Uterus (tissue), 4 donors: ENCODE results near the gene ZP1. TPM values are rescaled to one million over a fixed set of nuclear protein-coding genes. Genes with fewer than 3 reads are reported as not detected.

Experiments
- DNase-seq, 2 donors: peaks; one replicate each; pipeline ENCODE4 v3.0.0-alpha.2; 2019 to 2020
- H3K27ac ChIP-seq, 2 donors: fragments of 200-600 bp; sonication (generic); 1 replicate in 1 of 2; 2 replicates in 1 of 2; pipeline ENCODE4 v1.5.1; 2016 to 2018
- H3K27me3 ChIP-seq, 2 donors: fragments of 200-600 bp; sonication (generic); one replicate each; pipeline ENCODE4 v1.5.1; 2018 to 2019; ENCODE audit warnings: control low read depth in 1 of 2
- H3K36me3 ChIP-seq, 2 donors: fragments of 200-600 bp; sonication (generic); one replicate each; pipeline ENCODE4 v1.5.1; 2019; ENCODE audit warnings: control low read depth in 1 of 2
- H3K4me1 ChIP-seq, 2 donors: fragments of 200-600 bp; sonication (generic); one replicate each; pipeline ENCODE4 v1.5.1; 2018 to 2019; ENCODE audit warnings: control low read depth in 1 of 2
- H3K4me3 ChIP-seq, 2 donors: fragments of 200-600 bp; sonication (generic); 1 replicate in 1 of 2; 2 replicates in 1 of 2; pipeline ENCODE4 v1.5.1; 2018 to 2019; ENCODE audit warnings: mild to moderate bottlenecking in 1 of 2
- H3K9me3 ChIP-seq, 2 donors: fragments of 200-600 bp; sonication (generic); one replicate each; pipeline ENCODE4 v1.5.1; 2019; ENCODE audit warnings: control low read depth in 1 of 2
- CTCF ChIP-seq, 4 experiments: fragments of 200-600 bp in 2 of 4; fragments of 450-650 bp in 2 of 4; sonication (generic) in 2 of 4; IDR thresholded peaks; one replicate each; pipeline ENCODE4 v1.5.1; 2016 to 2019; ENCODE audit warnings: antibody characterized with exemption in 4 of 4, mild to moderate bottlenecking in 2 of 4, moderate library complexity in 1 of 4
- POLR2A ChIP-seq, 2 donors: fragments of 450-650 bp; IDR thresholded peaks; one replicate each; pipeline ENCODE4 v1.6.1; 2016; ENCODE audit warnings: antibody characterized with exemption in 2 of 2, mild to moderate bottlenecking in 1 of 2, moderate library complexity in 1 of 2
- intact Hi-C: fragments of 100-400 bp; cut with DNase I; formaldehyde crosslinking; loops from one replicate; pipeline ENCODE4 v1.15.1; 2023; ENCODE audit warnings: low total_unique reads
- total RNA-seq, 4 donors: library from RNA; depleted of rRNA in 3 of 4; stranded (reverse); fragments of >200 nt in 3 of 4; gene quantifications; one replicate each; pipeline versions ENCODE4 v1.1.0 to v1.2.4, GENCODE V29; 2014 to 2023
- donor health status: DM: yes; HTN: yes; CAD: no.

The ZP1 gene
- total RNA-seq, 4 donors from 2014 or later, result not detected

- Histone ChIP-seq H3K27ac (no peak overlapping the region), H3K9me3 (no peaks in the 10 kb centered on the region), H3K4me3 (no peak overlapping the region), H3K27me3 (no peaks in the 10 kb centered on the region), H3K4me1 (peaks cover 17 to 18% of the 10 kb centered on the region in 2 donors), H3K36me3 (no peaks in the 10 kb centered on the region)
- intact Hi-C loops, result no loop called here
- no peak for DNase-seq
- no peak for TF ChIP-seq POLR2A (IDR thresholded peaks at IDR 0.05)
- no peak for TF ChIP-seq CTCF (IDR thresholded peaks at IDR 0.05)
These were observed 52.0 kb downstream of the ZP1 start for GRCh38 chr11:60919320-60919719.

- no peaks in the 10 kb centered on the region for H3K9me3 ChIP-seq
- no peak for DNase-seq
- intact Hi-C loops, result no loop called here
- no peak for TF ChIP-seq POLR2A (IDR thresholded peaks at IDR 0.05)
- H3K4me1 ChIP-seq, result peaks cover 17 to 24% of the 10 kb centered on the region in 2 donors
- no peaks in the 10 kb centered on the region for H3K36me3 ChIP-seq
- no peak overlapping the region for H3K4me3 ChIP-seq
- no peaks in the 10 kb centered on the region for H3K27me3 ChIP-seq
- no peak overlapping the region for H3K27ac ChIP-seq
These were observed 52.6 kb downstream of the ZP1 start for GRCh38 chr11:60919956-60920355.

DNA sequence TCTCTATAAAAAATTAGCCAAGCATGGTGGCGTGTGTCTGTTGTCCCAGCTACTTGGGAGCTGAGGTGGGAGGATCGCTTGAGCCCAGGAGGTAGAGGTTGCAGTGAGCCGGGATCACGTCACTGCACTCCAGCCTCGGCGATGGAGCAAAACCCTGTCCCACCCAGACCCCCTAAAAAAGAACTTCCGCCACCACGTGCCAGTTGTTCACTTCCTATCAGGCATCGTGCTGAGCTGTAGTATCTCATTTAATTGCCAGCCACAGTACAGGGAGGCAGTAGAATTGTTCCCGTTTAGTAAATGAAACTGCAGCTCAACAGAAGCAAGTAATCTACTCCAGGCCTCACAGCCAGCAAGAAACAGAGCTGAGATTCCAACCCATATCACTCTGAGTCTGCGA, 53.9 kb downstream of the ZP1 start:
- DNase-seq, result no peak
- no peaks in the 10 kb centered on the region for H3K27me3 ChIP-seq
- TF ChIP-seq POLR2A (IDR thresholded peaks at IDR 0.05), result no peak
- peaks cover 13 to 28% of the 10 kb centered on the region in 2 donors for H3K4me1 ChIP-seq
- intact Hi-C loops, result no loop called here
- no peak overlapping the region for H3K4me3 ChIP-seq
- H3K9me3 ChIP-seq, result no peaks in the 10 kb centered on the region
- no peaks in the 10 kb centered on the region for H3K36me3 ChIP-seq
- H3K27ac ChIP-seq, result no peak overlapping the region

GRCh38 chr11:60921777-60922335, 54.5 kb downstream of the ZP1 start:
- no peaks in the 10 kb centered on the region for H3K27me3 ChIP-seq
- no peak overlapping the region for H3K4me3 ChIP-seq
- H3K9me3 ChIP-seq, result no peaks in the 10 kb centered on the region
- peaks cover 8 to 23% of the 10 kb centered on the region in 2 donors for H3K4me1 ChIP-seq
- TF ChIP-seq CTCF (IDR thresholded peaks at IDR 0.05) (no peak), POLR2A (IDR thresholded peaks at IDR 0.05) (no peak)
- intact Hi-C loops, result no loop called here
- H3K36me3 ChIP-seq, result no peaks in the 10 kb centered on the region
- H3K27ac ChIP-seq, result no peak overlapping the region
- DNase-seq, result no peak

DNA sequence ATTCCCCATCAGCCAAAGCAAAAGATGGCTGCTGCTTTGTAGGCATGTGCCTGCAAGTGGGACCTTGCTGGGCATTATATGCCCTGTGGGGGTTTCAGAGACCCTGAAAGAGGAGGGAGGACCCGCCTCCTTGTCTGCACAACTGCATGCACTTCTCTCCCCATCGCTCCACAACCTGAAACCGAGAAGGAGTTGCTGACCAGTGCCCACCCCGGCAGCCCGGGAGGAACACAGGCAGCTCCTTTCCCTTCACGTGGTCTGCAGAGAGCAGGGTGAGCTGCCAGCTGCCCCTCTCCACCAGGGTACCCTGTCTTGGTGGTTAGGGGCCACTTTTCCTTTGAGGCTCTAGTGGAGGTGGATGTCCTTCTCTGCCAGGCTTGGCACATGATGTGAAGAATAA, 55.6 kb downstream of the ZP1 start:
- Histone ChIP-seq H3K9me3 (no peaks in the 10 kb centered on the region), H3K36me3 (no peaks in the 10 kb centered on the region), H3K4me3 (no peak overlapping the region), H3K4me1 (peaks cover 0 to 21% of the 10 kb centered on the region in 2 donors), H3K27me3 (no peaks in the 10 kb centered on the region), H3K27ac (no peak overlapping the region)
- intact Hi-C loops, result no loop called here
- no peak for DNase-seq
- TF ChIP-seq POLR2A (IDR thresholded peaks at IDR 0.05), result no peak
- no peak for TF ChIP-seq CTCF (IDR thresholded peaks at IDR 0.05)

DNA sequence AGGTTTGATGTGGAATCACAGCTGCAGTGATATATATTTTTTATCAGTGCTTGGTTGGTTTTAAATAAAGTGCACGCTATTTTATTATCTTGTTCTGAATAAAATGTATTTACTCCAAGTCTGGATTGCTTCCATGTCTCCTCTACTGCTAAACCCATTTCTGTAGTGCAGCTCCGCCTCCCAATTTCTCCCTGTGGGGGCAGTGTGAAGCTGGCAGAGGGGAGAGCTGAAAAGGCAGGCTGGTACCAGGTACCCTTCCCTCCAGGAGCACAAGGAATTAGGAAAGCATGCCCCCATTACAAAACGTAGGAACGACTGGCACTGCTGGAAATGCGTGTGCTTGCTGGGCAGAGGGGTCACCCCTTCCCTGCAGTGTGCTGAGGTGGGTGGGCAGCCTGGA, 56.0 kb downstream of the ZP1 start:
- H3K9me3 ChIP-seq, result no peaks in the 10 kb centered on the region
- H3K36me3 ChIP-seq, result no peaks in the 10 kb centered on the region
- no peak for DNase-seq
- TF ChIP-seq CTCF (IDR thresholded peaks at IDR 0.05) (no peak), POLR2A (IDR thresholded peaks at IDR 0.05) (no peak)
- H3K27ac ChIP-seq, result no peak overlapping the region
- no peak overlapping the region for H3K4me3 ChIP-seq
- intact Hi-C loops, result no loop called here
- no peaks in the 10 kb centered on the region for H3K27me3 ChIP-seq
- H3K4me1 ChIP-seq, result peaks cover 0 to 21% of the 10 kb centered on the region in 2 donors
